ENCODE results near the gene USP44.
"Not testable (repeated sequence)": the region's sequence is repeated elsewhere in the genome, so short reads cannot be mapped to it uniquely, and the experiment has no call there.

DNA sequence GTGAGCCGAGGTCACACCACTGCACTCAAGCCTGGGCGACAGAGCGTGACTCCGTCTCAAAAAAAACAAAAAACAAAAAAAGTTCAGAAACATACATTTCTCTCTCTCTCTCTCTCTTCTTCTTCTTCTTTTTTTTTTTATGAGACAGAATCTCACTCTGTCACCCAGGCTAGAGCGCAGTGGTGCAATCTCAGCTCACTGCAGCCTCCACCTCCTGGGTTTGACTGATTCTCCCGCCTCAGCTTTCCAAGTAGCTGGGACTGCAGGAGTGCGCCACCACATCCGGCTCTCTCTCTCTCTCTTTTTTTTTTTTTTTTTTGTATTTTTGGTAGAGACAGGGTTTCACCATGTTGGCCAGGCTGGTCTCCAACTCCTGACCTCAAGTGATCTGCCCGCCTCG lies 16.8 kb upstream of the USP44 start:
- TF ChIP-seq, protein P1, sequence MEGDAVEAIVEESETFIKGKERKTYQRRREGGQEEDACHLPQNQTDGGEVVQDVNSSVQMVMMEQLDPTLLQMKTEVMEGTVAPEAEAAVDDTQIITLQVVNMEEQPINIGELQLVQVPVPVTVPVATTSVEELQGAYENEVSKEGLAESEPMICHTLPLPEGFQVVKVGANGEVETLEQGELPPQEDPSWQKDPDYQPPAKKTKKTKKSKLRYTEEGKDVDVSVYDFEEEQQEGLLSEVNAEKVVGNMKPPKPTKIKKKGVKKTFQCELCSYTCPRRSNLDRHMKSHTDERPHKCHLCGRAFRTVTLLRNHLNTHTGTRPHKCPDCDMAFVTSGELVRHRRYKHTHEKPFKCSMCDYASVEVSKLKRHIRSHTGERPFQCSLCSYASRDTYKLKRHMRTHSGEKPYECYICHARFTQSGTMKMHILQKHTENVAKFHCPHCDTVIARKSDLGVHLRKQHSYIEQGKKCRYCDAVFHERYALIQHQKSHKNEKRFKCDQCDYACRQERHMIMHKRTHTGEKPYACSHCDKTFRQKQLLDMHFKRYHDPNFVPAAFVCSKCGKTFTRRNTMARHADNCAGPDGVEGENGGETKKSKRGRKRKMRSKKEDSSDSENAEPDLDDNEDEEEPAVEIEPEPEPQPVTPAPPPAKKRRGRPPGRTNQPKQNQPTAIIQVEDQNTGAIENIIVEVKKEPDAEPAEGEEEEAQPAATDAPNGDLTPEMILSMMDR (IDR thresholded peaks at IDR 0.05) = not testable (repeated sequence)
- TF ChIP-seq POLR2AphosphoS5 (IDR thresholded peaks at IDR 0.05) = not testable (repeated sequence)

Data from breast epithelium (tissue), 3 donors.